ENCODE results near the gene CD48. TPM values are rescaled to one million over a fixed set of nuclear protein-coding genes. Genes with fewer than 3 reads are reported as not detected.

CD48 gene
- 0.31 to 0.57 TPM (median 0.56 TPM) in 3 replicates for total RNA-seq

- no peak for TF ChIP-seq CTCF (IDR thresholded peaks at IDR 0.05; ENCODE audit: unreplicated experiment)
- DNase-seq (ENCODE audit: low spot score in 2 of 2, unreplicated experiment in 2 of 2) = no peak
- Mint-ChIP-seq H3K9me3 (no peaks in the 10 kb centered on the region), H3K27me3 (ENCODE audit: low read depth) (no peaks in the 10 kb centered on the region), H3K4me1 (peaks cover 7% of the 10 kb centered on the region), H3K36me3 (no peaks in the 10 kb centered on the region), H3K27ac (peak within 1 kb of the TSS; percentile 27), H3K4me3 (no peak within 1 kb of the TSS)
These were observed at the start of gene CD48 for GRCh38 chr1:160711602-160712311. Gene CD48 (minus strand): TSS chr1:160711822. CDS start chr1:160711763, 59 bp downstream.

GRCh38 chr1:160761046-160761445 lies 49.4 kb upstream of the CD48 start:
- H3K4me1 Mint-ChIP-seq = no peaks in the 10 kb centered on the region
- no peak overlapping the region for H3K4me3 Mint-ChIP-seq
- peaks cover 15% of the 10 kb centered on the region for H3K9me3 Mint-ChIP-seq
- H3K27ac Mint-ChIP-seq = no peak overlapping the region
- DNase-seq (ENCODE audit: low spot score in 2 of 2, unreplicated experiment in 2 of 2) = no peak
- no peaks in the 10 kb centered on the region for H3K36me3 Mint-ChIP-seq
- H3K27me3 Mint-ChIP-seq (ENCODE audit: low read depth) = no peaks in the 10 kb centered on the region
- TF ChIP-seq CTCF (IDR thresholded peaks at IDR 0.05; ENCODE audit: unreplicated experiment) = no peak

GRCh38 chr1:160759740-160760139 lies 48.1 kb upstream of the CD48 start:
- Mint-ChIP-seq H3K36me3 (no peaks in the 10 kb centered on the region), H3K4me3 (no peak overlapping the region), H3K4me1 (no peaks in the 10 kb centered on the region), H3K9me3 (peaks cover 9% of the 10 kb centered on the region), H3K27ac (no peak overlapping the region), H3K27me3 (ENCODE audit: low read depth) (no peaks in the 10 kb centered on the region)
- TF ChIP-seq CTCF (IDR thresholded peaks at IDR 0.05; ENCODE audit: unreplicated experiment) = no peak
- no peak for DNase-seq (ENCODE audit: low spot score in 2 of 2, unreplicated experiment in 2 of 2)

GRCh38 chr1:160758521-160758920 lies 46.9 kb upstream of the CD48 start:
- H3K27ac Mint-ChIP-seq = no peak overlapping the region
- peaks cover 9% of the 10 kb centered on the region for H3K9me3 Mint-ChIP-seq
- H3K4me1 Mint-ChIP-seq = peaks cover 4% of the 10 kb centered on the region
- no peak overlapping the region for H3K4me3 Mint-ChIP-seq
- no peak for DNase-seq (ENCODE audit: low spot score in 2 of 2, unreplicated experiment in 2 of 2)
- H3K36me3 Mint-ChIP-seq = no peaks in the 10 kb centered on the region
- no peak for TF ChIP-seq CTCF (IDR thresholded peaks at IDR 0.05; ENCODE audit: unreplicated experiment)
- no peaks in the 10 kb centered on the region for H3K27me3 Mint-ChIP-seq (ENCODE audit: low read depth)

GRCh38 chr1:160756849-160757201 lies 45.2 kb upstream of the CD48 start:
- DNase-seq (ENCODE audit: low spot score in 2 of 2, unreplicated experiment in 2 of 2) = no peak
- Mint-ChIP-seq H3K9me3 (peaks cover 9% of the 10 kb centered on the region), H3K27ac (no peak overlapping the region), H3K36me3 (no peaks in the 10 kb centered on the region), H3K4me1 (peaks cover 21% of the 10 kb centered on the region), H3K27me3 (ENCODE audit: low read depth) (peaks cover 3% of the 10 kb centered on the region), H3K4me3 (no peak overlapping the region)
- no peak for TF ChIP-seq CTCF (IDR thresholded peaks at IDR 0.05; ENCODE audit: unreplicated experiment)
